NB4 (cell line): ENCODE data around the gene PATJ.
"Not testable (repeated sequence)": the region's sequence is repeated elsewhere in the genome, so short reads cannot be mapped to it uniquely, and the experiment has no call there.

Experiments
- CTCF ChIP-seq: IDR thresholded peaks from one replicate; pipeline ENCODE4 v1.5.1; 2012; ENCODE audit warnings: low read depth, low read length
- POLR2A ChIP-seq: IDR thresholded peaks from 2 replicates; pipeline ENCODE4 v1.6.1; 2011; ENCODE audit warnings: mild to moderate bottlenecking; ENCODE audit not compliant: insufficient read length; ENCODE audit errors: extremely low read depth

- TF ChIP-seq CTCF, POLR2A: not testable (repeated sequence)
Measured at GRCh38 chr1:61948685-61949084, 206.4 kb downstream of the PATJ start.
